Effector memory CD8-positive, alpha-beta T cell (primary cell): ENCODE measurements around the gene NCAPH2.

Experiments
- ATAC-seq: fragments of 150-1000 bp; cut with Tn5 transposase; replicated peaks from 2 replicates; pipeline ENCODE4 v1.10.0; 2021; ENCODE audit warnings: mild to moderate bottlenecking, moderate library complexity
- DNase-seq, 3 experiments: peaks; one replicate each; pipeline ENCODE4 v3.0.0; 2021
- H3K27ac Mint-ChIP-seq, 2 donors: one replicate each; pipeline ENCODE4 v1.8.0; 2022; ENCODE audit warnings: mild to moderate bottlenecking in 2 of 2, mixed read lengths in 2 of 2, moderate library complexity in 2 of 2
- H3K27me3 Mint-ChIP-seq, 2 donors: one replicate each; pipeline ENCODE4 v1.8.0; 2022; ENCODE audit warnings: mixed read lengths in 2 of 2
- H3K36me3 Mint-ChIP-seq: one replicate; pipeline ENCODE4 v1.8.0; 2022; ENCODE audit warnings: mild to moderate bottlenecking, moderate library complexity, mixed read lengths; ENCODE audit not compliant: insufficient read depth
- H3K4me1 Mint-ChIP-seq, 2 donors: one replicate each; pipeline ENCODE4 v1.8.0; 2022; ENCODE audit warnings: low read depth in 2 of 2, mixed read lengths in 2 of 2
- H3K4me3 Mint-ChIP-seq, 2 donors: one replicate each; pipeline ENCODE4 v1.8.0; 2022; ENCODE audit warnings: mild to moderate bottlenecking in 2 of 2, mixed read lengths in 2 of 2, moderate library complexity in 2 of 2
- H3K9me3 Mint-ChIP-seq, 2 donors: one replicate each; pipeline ENCODE4 v1.8.0; 2022; ENCODE audit warnings: mixed read lengths in 2 of 2

Gene NCAPH2

GRCh38 chr22:50489363-50490243, 18.4 kb upstream of the NCAPH2 start:
- peaks cover 6 to 23% of the 10 kb centered on the region in 2 donors for H3K27me3 Mint-ChIP-seq
- H3K4me3 Mint-ChIP-seq = no peak overlapping the region
- H3K9me3 Mint-ChIP-seq = no peaks in the 10 kb centered on the region
- H3K4me1 Mint-ChIP-seq = peaks cover 0 to 3% of the 10 kb centered on the region in 2 donors
- no peaks in the 10 kb centered on the region for H3K36me3 Mint-ChIP-seq
- no peak for DNase-seq
- no peak overlapping the region for H3K27ac Mint-ChIP-seq
- ATAC-seq = no peak

GRCh38 chr22:50490531-50491308, 17.3 kb upstream of the NCAPH2 start:
- H3K4me3 Mint-ChIP-seq = peak overlapping the region in 1 of 2 donors; percentile 10
- ATAC-seq = no peak
- peaks cover 0 to 3% of the 10 kb centered on the region in 2 donors for H3K4me1 Mint-ChIP-seq
- DNase-seq = no peak
- H3K27ac Mint-ChIP-seq = no peak overlapping the region
- H3K27me3 Mint-ChIP-seq = peaks cover 6 to 18% of the 10 kb centered on the region in 2 donors
- H3K36me3 Mint-ChIP-seq = no peaks in the 10 kb centered on the region
- no peaks in the 10 kb centered on the region for H3K9me3 Mint-ChIP-seq

- H3K27ac Mint-ChIP-seq = no peak overlapping the region
- ATAC-seq = no peak
- H3K9me3 Mint-ChIP-seq = no peaks in the 10 kb centered on the region
- peaks cover 0 to 7% of the 10 kb centered on the region in 2 donors for H3K4me1 Mint-ChIP-seq
- no peak overlapping the region for H3K4me3 Mint-ChIP-seq
- H3K36me3 Mint-ChIP-seq = peaks cover 4% of the 10 kb centered on the region
- H3K27me3 Mint-ChIP-seq = no peaks in the 10 kb centered on the region
- no peak for DNase-seq
Observed at GRCh38 chr22:50497093-50497492, 10.9 kb upstream of the NCAPH2 start.

GRCh38 chr22:50498322-50498890, 9.6 kb upstream of the NCAPH2 start:
- H3K27me3 Mint-ChIP-seq = no peaks in the 10 kb centered on the region
- H3K36me3 Mint-ChIP-seq = peaks cover 4% of the 10 kb centered on the region
- peak; percentile 94 for ATAC-seq
- no peaks in the 10 kb centered on the region for H3K9me3 Mint-ChIP-seq
- H3K4me1 Mint-ChIP-seq = peaks cover 0 to 7% of the 10 kb centered on the region in 2 donors
- peak; percentile 59 to 68 (median 68) for DNase-seq
- no peak overlapping the region for H3K4me3 Mint-ChIP-seq
- peak overlapping the region in 1 of 2 donors; percentile 44 for H3K27ac Mint-ChIP-seq

- Mint-ChIP-seq H3K4me3 (no peak overlapping the region), H3K27ac (no peak overlapping the region)
- no peak for ATAC-seq
Observed at GRCh38 chr22:50500452-50500851, 7.6 kb upstream of the NCAPH2 start.

GRCh38 chr22:50502096-50502495, 5.9 kb upstream of the NCAPH2 start:
- Mint-ChIP-seq H3K4me3 (no peak overlapping the region), H3K27ac (no peak overlapping the region)
- no peak for DNase-seq

More at GRCh38 chr22:50500452-50500851, 7.6 kb upstream of the NCAPH2 start:
- Mint-ChIP-seq H3K36me3 (peaks cover 4% of the 10 kb centered on the region), H3K4me1 (peaks cover 0 to 7% of the 10 kb centered on the region in 2 donors), H3K9me3 (no peaks in the 10 kb centered on the region), H3K27me3 (no peaks in the 10 kb centered on the region)
- DNase-seq = no peak

GRCh38 chr22:50502628-50503474, 5.2 kb upstream of the NCAPH2 start:
- no peak for ATAC-seq
- Mint-ChIP-seq H3K36me3 (peaks cover 5% of the 10 kb centered on the region), H3K4me1 (peaks cover 3 to 11% of the 10 kb centered on the region in 2 donors), H3K27ac (no peak overlapping the region), H3K9me3 (no peaks in the 10 kb centered on the region), H3K27me3 (no peaks in the 10 kb centered on the region), H3K4me3 (no peak overlapping the region)
- no peak for DNase-seq

More at GRCh38 chr22:50502096-50502495, 5.9 kb upstream of the NCAPH2 start:
- Mint-ChIP-seq H3K4me1 (peaks cover under 1 to 8% of the 10 kb centered on the region in 2 donors), H3K9me3 (no peaks in the 10 kb centered on the region), H3K36me3 (peaks cover 4% of the 10 kb centered on the region), H3K27me3 (no peaks in the 10 kb centered on the region)
- no peak for ATAC-seq

- Mint-ChIP-seq H3K27me3 (no peaks in the 10 kb centered on the region), H3K4me3 (no peak overlapping the region), H3K9me3 (no peaks in the 10 kb centered on the region), H3K36me3 (peaks cover 11% of the 10 kb centered on the region), H3K27ac (no peak overlapping the region), H3K4me1 (peaks cover 4 to 8% of the 10 kb centered on the region in 2 donors)
- ATAC-seq (no peak), DNase-seq (no peak)
Observed at GRCh38 chr22:50503475-50504145, 4.4 kb upstream of the NCAPH2 start.

GRCh38 chr22:50504369-50505211, 3.4 kb upstream of the NCAPH2 start:
- H3K9me3 Mint-ChIP-seq = no peaks in the 10 kb centered on the region
- no peak overlapping the region for H3K27ac Mint-ChIP-seq
- DNase-seq = no peak
- no peak for ATAC-seq
- H3K4me3 Mint-ChIP-seq = no peak overlapping the region
- peaks cover 9% of the 10 kb centered on the region for H3K36me3 Mint-ChIP-seq
- H3K27me3 Mint-ChIP-seq = no peaks in the 10 kb centered on the region
- peaks cover 11 to 15% of the 10 kb centered on the region in 2 donors for H3K4me1 Mint-ChIP-seq

GRCh38 chr22:50505276-50505775, 2.7 kb upstream of the NCAPH2 start:
- Mint-ChIP-seq H3K27ac (no peak overlapping the region), H3K4me1 (peaks cover 11 to 16% of the 10 kb centered on the region in 2 donors), H3K9me3 (no peaks in the 10 kb centered on the region), H3K27me3 (no peaks in the 10 kb centered on the region), H3K4me3 (peak overlapping the region; percentile 8 to 53), H3K36me3 (peaks cover 11% of the 10 kb centered on the region)
- DNase-seq (no peak), ATAC-seq (no peak)

GRCh38 chr22:50505776-50506610, 2.0 kb upstream of the NCAPH2 start:
- peak overlapping the region; percentile 95 to 98 for H3K4me3 Mint-ChIP-seq
- ATAC-seq = no peak
- H3K27ac Mint-ChIP-seq = no peak overlapping the region
- H3K36me3 Mint-ChIP-seq = peaks cover 17% of the 10 kb centered on the region
- H3K9me3 Mint-ChIP-seq = no peaks in the 10 kb centered on the region
- H3K4me1 Mint-ChIP-seq = peaks cover 11 to 16% of the 10 kb centered on the region in 2 donors
- DNase-seq = no peak
- no peaks in the 10 kb centered on the region for H3K27me3 Mint-ChIP-seq
